ENCODE data around the gene DOCK11. TPM values are rescaled to one million over a fixed set of nuclear protein-coding genes. Genes with fewer than 3 reads are reported as not detected.

DOCK11 gene
- polyA plus RNA-seq, 4 donors, result 19.7 to 21.3 (median 20.8) TPM

DNA sequence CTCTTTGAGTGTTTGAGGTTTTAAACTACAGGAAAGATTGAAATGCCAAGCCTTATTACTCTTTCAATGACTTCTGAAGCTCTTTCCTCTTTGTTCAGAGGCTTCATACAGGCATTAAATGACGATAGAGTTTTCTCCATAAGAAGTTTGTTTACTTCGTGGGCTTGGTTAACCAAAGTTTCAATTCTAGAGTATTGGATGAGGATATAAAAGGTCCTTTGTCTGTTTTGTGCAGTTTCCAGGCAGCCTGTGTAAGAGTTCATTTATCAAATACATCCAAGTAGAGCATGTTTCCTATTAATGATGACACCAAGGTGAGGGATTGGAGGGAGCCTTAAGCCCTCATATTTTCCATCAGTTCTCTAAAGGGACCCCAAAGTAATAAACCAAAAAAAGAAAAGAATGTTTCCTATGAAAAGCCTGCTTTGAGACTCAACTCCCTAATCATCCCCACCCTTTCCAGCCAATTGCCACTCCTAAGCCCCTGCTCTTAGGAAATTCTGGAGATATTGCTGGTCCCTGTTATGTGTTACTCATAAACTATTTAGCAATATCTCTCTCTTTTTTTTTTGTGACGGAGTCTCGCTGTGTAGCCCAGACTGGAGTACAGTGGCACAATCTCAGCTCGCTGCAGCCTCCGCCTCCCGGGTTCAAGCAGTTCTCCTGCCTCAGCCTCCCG is 125.6 kb downstream of the DOCK11 start:
- DNase-seq (ENCODE audit: low read depth in 4 of 4, low spot score in 3 of 4), result no peak

DNA sequence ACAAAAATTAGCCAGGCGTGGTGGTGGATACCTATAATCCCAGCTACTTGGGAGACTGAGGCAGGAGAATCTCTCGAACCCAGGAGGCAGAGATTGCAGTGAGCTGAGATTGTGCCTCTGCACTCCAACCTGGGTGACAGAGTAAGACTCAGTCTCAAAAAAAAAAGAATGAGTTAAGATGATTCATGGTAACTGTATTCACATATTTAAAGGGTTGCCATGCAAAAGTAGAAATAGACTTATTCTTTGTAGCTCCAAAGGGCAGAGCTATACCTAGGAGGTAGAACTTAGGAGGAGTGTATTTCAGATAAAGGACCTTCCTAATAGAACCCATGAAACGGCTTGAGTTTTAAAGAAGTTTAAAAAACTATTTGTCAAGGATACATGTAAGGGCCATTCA is 127.4 kb downstream of the DOCK11 start:
- no peak for DNase-seq (ENCODE audit: low read depth in 4 of 4, low spot score in 3 of 4)

GRCh38 chrX:118626346-118626745 is 130.7 kb downstream of the DOCK11 start:
- DNase-seq (ENCODE audit: low read depth in 4 of 4, low spot score in 3 of 4), result no peak

GRCh38 chrX:118627084-118627758 is 131.6 kb downstream of the DOCK11 start:
- DNase-seq (ENCODE audit: low read depth in 4 of 4, low spot score in 3 of 4), result no peak

GRCh38 chrX:118630848-118631247 is 135.2 kb downstream of the DOCK11 start:
- no peak for DNase-seq (ENCODE audit: low read depth in 4 of 4, low spot score in 3 of 4)

DNA sequence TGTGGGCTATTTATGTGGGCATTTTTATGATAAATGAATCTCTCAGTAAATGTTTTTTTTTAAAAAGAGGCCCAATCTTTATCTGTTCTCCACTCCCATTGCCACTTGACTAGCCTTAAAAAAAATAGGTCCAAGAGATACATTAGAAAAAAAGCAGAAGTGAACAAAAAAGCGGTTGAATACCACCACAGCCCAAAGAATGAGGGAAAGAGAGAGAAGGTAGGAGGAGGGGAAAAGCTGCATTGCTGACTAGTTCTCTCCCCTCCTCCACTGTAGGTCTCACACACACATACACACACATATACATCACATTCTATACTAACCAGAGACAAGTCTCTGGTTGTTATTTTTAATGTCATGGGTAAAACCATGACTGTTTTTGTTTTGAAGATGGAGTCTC is 136.0 kb downstream of the DOCK11 start:
- no peak for DNase-seq (ENCODE audit: low read depth in 4 of 4, low spot score in 3 of 4)

DNA sequence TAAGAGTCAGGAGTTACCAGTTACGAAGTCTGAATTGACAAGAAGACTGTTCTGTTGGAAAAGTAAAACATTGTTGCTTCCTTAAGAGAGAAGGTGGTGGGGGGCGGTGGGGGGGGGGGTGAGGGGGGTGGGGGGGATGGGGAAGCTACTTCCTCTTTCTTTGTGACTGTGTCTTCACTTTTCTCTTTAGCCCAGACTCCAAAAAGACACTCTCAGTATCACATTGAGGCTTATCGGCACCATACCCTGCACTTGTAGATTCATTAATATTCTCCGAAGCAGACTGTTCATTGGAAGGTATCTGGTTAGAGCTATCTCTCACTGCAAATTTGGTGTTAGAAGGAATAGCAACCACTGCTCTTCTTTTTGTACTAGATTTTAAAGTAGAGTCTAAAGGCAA is 137.2 kb downstream of the DOCK11 start:
- DNase-seq (ENCODE audit: low read depth in 4 of 4, low spot score in 3 of 4), result no peak

DNA sequence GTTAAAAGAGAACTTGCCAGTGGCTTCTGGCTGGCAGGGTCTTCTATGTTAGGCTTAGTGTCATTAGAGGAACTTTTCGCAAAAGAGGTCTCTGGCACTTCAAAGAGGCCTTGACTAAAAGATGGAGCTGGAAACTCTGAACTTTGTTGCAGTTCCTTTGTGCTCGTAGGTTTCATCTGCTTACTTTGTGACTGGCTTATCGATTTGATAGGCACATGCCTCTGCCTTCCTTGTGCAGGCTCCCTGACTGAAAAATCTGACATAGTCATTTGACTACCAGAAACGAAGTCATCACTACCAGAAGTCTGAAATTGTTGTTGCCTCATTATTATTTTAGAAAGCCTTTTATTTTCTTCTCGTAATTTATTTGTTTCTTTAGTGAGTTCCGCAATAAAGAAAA is 137.9 kb downstream of the DOCK11 start:
- DNase-seq (ENCODE audit: low read depth in 4 of 4, low spot score in 3 of 4), result no peak

DNA sequence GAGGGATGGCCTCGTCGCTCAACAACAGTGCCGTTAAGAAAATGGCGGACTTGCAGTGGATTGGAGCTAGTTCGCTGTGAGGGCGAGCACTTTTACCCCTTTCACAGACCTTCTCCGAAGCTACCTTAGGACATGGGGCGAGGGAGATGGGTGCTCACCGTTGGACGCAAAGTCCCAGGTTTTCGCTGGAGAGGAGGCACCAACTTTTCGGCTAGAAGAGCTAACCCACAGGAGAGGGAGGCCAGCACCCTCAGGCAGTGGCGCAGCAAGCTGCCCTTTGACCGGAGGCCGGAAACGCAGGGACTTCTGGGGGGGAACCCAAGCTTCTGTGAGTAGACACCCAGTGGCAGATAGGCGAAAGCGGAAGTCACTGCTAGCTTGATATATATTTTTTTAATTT is 138.7 kb downstream of the DOCK11 start:
- DNase-seq (ENCODE audit: low read depth in 4 of 4, low spot score in 3 of 4), result no peak

GRCh38 chrX:118637997-118638396 is 142.4 kb downstream of the DOCK11 start:
- no peak for DNase-seq (ENCODE audit: low read depth in 4 of 4, low spot score in 3 of 4)

DNA sequence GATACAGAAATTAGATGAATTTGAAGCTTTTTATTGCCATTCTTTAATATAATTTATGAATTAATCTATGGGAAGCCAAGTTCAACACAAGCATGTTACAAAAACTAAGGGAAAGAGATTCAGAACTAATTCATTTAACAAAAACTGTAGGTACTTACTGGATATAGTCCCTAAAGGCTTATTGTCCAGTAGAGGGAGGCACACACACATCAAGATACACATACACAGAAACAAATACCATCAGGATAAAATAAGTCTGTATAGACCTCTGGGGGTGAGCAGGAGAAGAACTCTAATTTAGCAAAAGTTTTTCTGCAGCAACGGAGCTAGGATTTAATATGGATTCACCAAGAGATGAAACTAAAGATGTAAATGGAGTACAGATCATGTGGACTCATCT is 148.8 kb downstream of the DOCK11 start:
- DNase-seq (ENCODE audit: low read depth in 4 of 4, low spot score in 3 of 4), result peak in 3 of 4 donors; percentile 3 to 8 (median 6)

DNA sequence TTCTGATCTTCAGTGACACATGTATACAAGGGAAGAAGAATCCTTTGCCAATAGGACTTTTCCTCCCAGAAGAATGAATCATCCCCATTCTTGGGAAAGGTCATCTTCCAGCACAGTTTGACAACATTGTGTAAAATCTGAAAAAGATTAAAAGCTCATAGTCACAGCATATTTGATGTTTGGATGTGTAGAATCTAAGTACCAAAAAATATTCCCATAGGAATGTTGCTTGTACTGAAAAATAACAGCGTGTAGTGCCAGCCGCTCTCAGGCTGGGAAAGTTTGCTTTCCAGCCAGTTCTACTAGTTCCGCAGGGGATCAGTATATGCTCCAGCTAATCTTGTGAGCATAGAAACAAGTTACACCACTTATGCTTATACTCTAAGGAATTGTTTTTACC is 157.1 kb downstream of the DOCK11 start:
- DNase-seq (ENCODE audit: low read depth in 4 of 4, low spot score in 3 of 4), result no peak

GRCh38 chrX:118654331-118654730 is 158.7 kb downstream of the DOCK11 start:
- DNase-seq (ENCODE audit: low read depth in 4 of 4, low spot score in 3 of 4), result no peak

DNA sequence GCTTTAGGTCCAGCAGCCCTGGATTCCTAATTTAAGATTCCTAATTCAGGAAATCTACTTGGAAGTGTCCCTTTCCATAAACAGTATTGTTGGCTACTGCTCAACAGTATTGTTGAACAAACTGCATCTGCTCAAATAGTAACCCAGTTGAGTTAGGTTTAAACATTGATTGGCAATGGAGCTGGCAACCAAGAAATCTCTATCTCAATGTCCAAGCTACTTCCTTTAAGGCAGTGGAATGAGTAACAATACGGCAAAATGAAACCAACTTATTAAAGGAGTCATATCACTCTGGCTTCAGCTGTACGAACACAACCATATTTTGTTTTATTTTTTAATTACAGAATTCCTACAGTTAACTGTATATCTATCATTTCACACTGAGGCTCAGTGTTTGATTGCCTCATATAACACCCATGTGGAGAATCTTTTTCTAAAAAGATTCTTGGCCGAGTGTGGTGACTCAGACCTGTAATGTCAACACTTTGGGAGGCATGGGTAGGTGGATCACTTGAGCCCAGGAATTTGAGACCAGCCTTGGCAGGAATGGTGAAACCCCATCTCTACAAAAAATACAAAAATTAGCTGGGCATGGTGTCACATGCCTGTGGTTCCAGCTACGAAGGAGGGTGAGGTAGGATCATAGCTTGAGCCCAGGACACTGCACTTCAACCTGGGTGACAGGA is 160.1 kb downstream of the DOCK11 start:
- no peak for DNase-seq (ENCODE audit: low read depth in 4 of 4, low spot score in 3 of 4)

- DNase-seq (ENCODE audit: low read depth in 4 of 4, low spot score in 3 of 4), result no peak
Observed at GRCh38 chrX:118657413-118657812, 161.8 kb downstream of the DOCK11 start.

DNA sequence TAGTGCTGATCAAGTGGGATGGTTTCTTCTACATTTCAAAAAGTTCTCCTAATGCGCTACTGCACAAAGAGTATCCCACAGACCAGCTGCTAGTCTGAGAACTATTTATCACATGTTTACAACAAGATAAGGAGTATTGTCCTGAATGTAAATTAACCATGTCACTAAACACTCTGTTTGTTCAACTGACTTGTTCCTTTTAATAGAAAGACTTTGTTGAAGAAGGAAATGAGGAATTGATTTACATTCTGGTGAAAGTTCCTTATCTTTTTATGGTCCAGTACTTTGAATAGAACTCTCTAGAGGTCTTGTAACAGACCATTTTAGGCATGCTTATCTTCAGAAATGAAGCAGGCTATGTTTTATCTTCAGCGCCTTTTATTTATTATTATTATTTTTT is 164.5 kb downstream of the DOCK11 start:
- peak in 2 of 4 donors; percentile 5 to 8 for DNase-seq (ENCODE audit: low read depth in 4 of 4, low spot score in 3 of 4)

DNA sequence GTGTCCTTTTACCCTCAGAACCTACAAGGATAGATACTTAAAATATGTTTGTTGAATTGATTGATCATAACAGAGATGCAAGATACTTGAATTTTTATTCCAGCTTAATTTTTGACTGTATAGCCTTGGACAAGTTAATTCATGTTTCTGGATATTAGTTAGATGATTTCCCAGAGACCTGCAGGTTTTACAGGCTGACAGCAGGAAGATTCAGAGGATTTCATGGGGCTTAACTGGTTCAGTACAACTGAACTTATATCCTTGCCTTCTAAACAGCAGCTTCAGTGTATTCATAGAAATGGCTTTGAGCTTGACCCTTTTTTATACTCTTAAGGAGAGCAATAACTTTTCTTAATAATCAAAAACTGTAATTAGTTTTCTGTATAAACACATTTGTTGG is 169.6 kb downstream of the DOCK11 start:
- no peak for DNase-seq (ENCODE audit: low read depth in 4 of 4, low spot score in 3 of 4)

DNA sequence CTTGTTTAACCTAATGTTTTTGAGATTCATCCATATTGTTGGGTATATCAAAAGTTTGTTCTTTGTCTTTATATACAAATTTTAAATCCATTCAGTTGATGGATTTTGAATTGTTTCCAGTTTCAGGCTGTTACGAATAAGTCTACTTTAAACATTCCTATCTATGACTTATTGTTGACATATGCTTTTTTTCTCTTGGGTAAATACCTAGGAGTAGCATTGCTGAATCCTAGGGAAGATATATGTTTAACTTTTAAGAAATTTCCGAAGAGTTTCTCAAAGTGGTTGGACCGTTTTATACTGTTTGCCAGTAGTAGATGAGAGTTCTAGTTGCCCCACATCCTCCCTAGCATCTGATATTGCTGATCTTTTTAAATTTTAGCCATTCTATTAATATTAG is 170.9 kb downstream of the DOCK11 start:
- no peak for DNase-seq (ENCODE audit: low read depth in 4 of 4, low spot score in 3 of 4)

DNA sequence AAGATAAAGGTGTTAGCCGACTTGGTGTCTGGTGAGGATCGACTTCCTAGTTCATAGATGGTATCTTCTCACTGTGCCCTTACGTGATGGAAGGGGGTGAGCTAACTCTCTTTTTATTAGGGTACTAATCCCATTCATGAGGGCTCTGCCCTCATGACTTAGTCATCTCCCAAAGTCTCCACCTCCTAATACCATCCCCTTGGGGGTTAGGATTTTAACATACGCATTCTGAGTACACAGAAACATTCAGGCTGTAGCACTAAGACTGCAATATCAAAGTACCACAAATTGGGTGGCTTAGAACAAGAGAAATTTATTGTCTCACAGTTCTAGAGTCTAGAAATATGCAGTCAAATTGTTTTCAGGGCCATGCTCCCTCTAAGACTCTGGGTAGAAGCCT is 173.8 kb downstream of the DOCK11 start:
- DNase-seq (ENCODE audit: low read depth in 4 of 4, low spot score in 3 of 4), result no peak

DNA sequence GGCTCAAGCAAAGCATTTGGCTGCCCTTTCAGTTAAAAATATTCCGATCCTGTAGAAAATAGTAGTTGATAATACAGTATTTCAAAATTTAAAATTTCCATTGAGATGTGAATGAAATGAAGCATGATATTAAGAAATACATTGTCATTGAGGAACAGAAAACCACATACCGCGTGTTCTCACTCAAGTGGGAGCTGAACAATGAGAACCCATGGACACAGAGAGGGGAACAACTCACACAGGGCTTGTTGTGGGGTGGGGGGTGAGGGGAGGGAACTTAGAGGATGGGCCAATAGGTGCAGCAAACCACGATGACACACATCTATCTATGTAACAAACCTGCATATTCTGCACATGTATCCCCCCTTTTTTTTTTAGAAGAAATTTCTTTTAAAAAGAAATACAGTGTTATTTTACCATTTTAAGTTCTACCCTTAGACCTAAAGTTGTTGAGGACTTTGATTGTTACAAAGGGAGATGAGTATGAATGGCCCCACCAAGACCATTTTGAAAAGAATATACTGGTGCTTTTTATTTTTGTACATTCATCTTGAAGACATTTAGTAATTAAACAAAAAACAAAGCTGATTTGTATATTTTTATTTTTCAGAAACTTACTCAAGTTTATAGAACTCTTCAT is 179.8 kb downstream of the DOCK11 start:
- DNase-seq (ENCODE audit: low read depth in 4 of 4, low spot score in 3 of 4), result no peak

DNA sequence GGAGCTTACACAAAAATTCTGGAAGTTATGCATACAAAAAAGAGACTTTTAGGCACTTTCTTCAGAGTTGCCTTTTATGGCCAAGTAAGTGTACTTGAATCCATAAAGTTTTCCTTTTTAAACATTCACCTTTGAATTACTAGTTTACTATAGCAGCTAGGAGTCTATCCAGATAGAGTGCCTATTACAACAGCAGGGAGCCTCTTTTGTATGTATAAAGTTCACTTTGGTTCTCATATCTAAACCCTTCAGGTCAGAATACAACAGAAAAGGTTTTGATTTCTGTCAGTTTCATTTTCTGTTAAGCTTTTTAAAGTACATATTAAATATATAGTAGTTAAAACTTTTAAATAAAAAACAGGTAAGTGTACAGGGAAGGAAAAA is 180.3 kb downstream of the DOCK11 start:
- DNase-seq (ENCODE audit: low read depth in 4 of 4, low spot score in 3 of 4), result no peak
